HG03378 (cell line): ENCODE data around the gene NCAPD3.
"Not testable (repeated sequence)": the region's sequence is repeated elsewhere in the genome, so short reads cannot be mapped to it uniquely, and the experiment has no call there.

Experiments used
- ATAC-seq: cut with Tn5 transposase; IDR thresholded peaks from one replicate; pipeline ENCODE4 v1.9.1; 2021; ENCODE audit warnings: mild to moderate bottlenecking, moderate library complexity; ENCODE audit not compliant: unreplicated experiment

The NCAPD3 gene

GRCh38 chr11:134223836-134224709 is at the start of gene NCAPD3, which contains the start of gene VPS26B:
NCAPD3 (minus strand) TSS chr11:134223967; CDS start chr11:134223926, 41 bp downstream.
VPS26B (plus strand) TSS chr11:134224671; CDS start chr11:134225123, 452 bp downstream.
- ATAC-seq: peak; percentile 65

- no peak for ATAC-seq
Observed at GRCh38 chr11:134273317-134273712, 49.5 kb upstream of the NCAPD3 start.

GRCh38 chr11:134272381-134273316 is 48.9 kb upstream of the NCAPD3 start:
- no peak for ATAC-seq

- ATAC-seq: no peak
Observed at GRCh38 chr11:134271978-134272377, 48.2 kb upstream of the NCAPD3 start.

GRCh38 chr11:134270250-134270714 is 46.5 kb upstream of the NCAPD3 start:
- no peak for ATAC-seq

- no peak for ATAC-seq
Observed at GRCh38 chr11:134267966-134268365, 44.2 kb upstream of the NCAPD3 start.

GRCh38 chr11:134267461-134267860 is 43.7 kb upstream of the NCAPD3 start:
- ATAC-seq: no peak

GRCh38 chr11:134266841-134267251 is 43.1 kb upstream of the NCAPD3 start:
- ATAC-seq: no peak

- no peak for ATAC-seq
Observed at GRCh38 chr11:134266440-134266839, 42.7 kb upstream of the NCAPD3 start.

GRCh38 chr11:134264966-134265764 is 41.4 kb upstream of the NCAPD3 start:
- no peak for ATAC-seq

GRCh38 chr11:134261626-134262488 is 38.1 kb upstream of the NCAPD3 start:
- ATAC-seq: no peak

GRCh38 chr11:134260983-134261382 is 37.2 kb upstream of the NCAPD3 start:
- ATAC-seq: no peak

- no peak for ATAC-seq
Observed at GRCh38 chr11:134260503-134260902, 36.7 kb upstream of the NCAPD3 start.

- ATAC-seq: no peak
Observed at GRCh38 chr11:134258577-134258976, 34.8 kb upstream of the NCAPD3 start.

- ATAC-seq: no peak
Observed at GRCh38 chr11:134257101-134257500, 33.3 kb upstream of the NCAPD3 start.

- not testable (repeated sequence) for ATAC-seq
Observed at GRCh38 chr11:134255184-134255561, 31.4 kb upstream of the NCAPD3 start.

- ATAC-seq: no peak
Observed at GRCh38 chr11:134254433-134255183, 30.8 kb upstream of the NCAPD3 start.

GRCh38 chr11:134253188-134253993 is 29.6 kb upstream of the NCAPD3 start, which contains the start of the genes ACAD8 and THYN1:
ACAD8 (plus strand) TSS chr11:134253568; CDS start chr11:134253601, 33 bp downstream.
THYN1 (minus strand) TSS chr11:134253352; CDS start chr11:134252882, 470 bp downstream.
- ATAC-seq: peak; percentile 98
